GM12864 (cell line): Measurements from ENCODE around the gene CDH13.

Source experiments
- DNase-seq: peaks from one replicate; pipeline ENCODE4 v3.0.0-alpha.2; 2011; ENCODE audit warnings: low read depth
- H3K4me3 ChIP-seq: 2 replicates; pipeline ENCODE4 v1.5.1; 2011; ENCODE audit warnings: mild to moderate bottlenecking, low read depth, low read length, control low read depth
- TF ChIP-seq, protein P1 (sequence below): IDR thresholded peaks from 2 replicates; pipeline ENCODE4 v1.5.1; 2011; ENCODE audit warnings: low read depth, mild to moderate bottlenecking, moderate library complexity, low read length, control low read depth, inconsistent platforms; ENCODE audit errors: missing control alignments

The CDH13 gene

DNA sequence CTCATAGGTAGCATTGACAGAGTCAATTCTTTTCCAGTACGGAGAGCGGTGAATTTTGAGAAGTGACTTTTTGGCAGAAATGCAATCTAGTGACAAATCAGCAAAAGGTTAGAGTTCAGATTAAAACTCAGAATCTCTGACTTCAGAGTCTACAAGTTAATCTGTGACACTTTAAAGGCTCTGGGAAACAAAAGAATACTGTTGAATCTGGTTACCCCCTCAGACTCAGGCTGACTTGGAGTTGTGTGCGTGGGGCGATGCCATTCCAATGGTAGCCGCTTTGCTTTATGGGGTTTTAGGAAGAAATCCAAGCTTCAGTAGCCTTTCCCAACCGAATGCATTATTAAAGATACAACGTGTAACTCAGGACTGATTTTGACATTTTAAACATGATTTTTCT, 118.2 kb downstream of the CDH13 start:
- TF ChIP-seq, protein P1, sequence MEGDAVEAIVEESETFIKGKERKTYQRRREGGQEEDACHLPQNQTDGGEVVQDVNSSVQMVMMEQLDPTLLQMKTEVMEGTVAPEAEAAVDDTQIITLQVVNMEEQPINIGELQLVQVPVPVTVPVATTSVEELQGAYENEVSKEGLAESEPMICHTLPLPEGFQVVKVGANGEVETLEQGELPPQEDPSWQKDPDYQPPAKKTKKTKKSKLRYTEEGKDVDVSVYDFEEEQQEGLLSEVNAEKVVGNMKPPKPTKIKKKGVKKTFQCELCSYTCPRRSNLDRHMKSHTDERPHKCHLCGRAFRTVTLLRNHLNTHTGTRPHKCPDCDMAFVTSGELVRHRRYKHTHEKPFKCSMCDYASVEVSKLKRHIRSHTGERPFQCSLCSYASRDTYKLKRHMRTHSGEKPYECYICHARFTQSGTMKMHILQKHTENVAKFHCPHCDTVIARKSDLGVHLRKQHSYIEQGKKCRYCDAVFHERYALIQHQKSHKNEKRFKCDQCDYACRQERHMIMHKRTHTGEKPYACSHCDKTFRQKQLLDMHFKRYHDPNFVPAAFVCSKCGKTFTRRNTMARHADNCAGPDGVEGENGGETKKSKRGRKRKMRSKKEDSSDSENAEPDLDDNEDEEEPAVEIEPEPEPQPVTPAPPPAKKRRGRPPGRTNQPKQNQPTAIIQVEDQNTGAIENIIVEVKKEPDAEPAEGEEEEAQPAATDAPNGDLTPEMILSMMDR = no peak
- no peak for DNase-seq
- no peak overlapping the region for H3K4me3 ChIP-seq

GRCh38 chr16:82748026-82748425, 121.3 kb downstream of the CDH13 start:
- no peak overlapping the region for H3K4me3 ChIP-seq
- no peak for DNase-seq
- TF ChIP-seq, protein P1 = no peak

- TF ChIP-seq, protein P1 = no peak
- no peak overlapping the region for H3K4me3 ChIP-seq
- DNase-seq = no peak
Measured at GRCh38 chr16:82750068-82750467, 123.3 kb downstream of the CDH13 start.

- no peak for DNase-seq
- TF ChIP-seq, protein P1 = no peak
Measured at GRCh38 chr16:82751020-82751419, 124.3 kb downstream of the CDH13 start.

GRCh38 chr16:82752172-82752571, 125.4 kb downstream of the CDH13 start:
- TF ChIP-seq, protein P1 = no peak

More at GRCh38 chr16:82751020-82751419, 124.3 kb downstream of the CDH13 start:
- H3K4me3 ChIP-seq = no peak overlapping the region

DNA sequence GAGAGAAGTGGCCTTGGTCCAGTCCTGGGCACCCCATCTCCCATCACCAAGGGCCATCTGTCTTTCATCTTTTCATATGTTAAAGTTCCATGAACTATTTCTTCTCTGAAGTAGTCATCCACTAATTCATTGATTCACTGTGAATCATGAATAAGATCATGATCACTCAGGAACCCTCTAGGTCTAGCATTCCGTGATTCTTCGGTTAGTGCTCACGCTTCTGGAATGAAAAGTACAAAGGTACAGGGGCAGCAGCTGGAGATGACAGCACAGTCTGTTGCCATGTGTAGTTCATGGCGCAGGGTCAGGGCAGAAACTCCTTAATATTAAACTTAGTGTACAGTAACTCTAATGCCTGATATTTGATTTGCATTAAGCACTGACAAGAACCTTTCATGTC, 127.1 kb downstream of the CDH13 start:
- DNase-seq = no peak
- no peak overlapping the region for H3K4me3 ChIP-seq
- TF ChIP-seq, protein P1 = no peak

More at GRCh38 chr16:82752172-82752571, 125.4 kb downstream of the CDH13 start:
- no peak for DNase-seq
- H3K4me3 ChIP-seq = no peak overlapping the region

DNA sequence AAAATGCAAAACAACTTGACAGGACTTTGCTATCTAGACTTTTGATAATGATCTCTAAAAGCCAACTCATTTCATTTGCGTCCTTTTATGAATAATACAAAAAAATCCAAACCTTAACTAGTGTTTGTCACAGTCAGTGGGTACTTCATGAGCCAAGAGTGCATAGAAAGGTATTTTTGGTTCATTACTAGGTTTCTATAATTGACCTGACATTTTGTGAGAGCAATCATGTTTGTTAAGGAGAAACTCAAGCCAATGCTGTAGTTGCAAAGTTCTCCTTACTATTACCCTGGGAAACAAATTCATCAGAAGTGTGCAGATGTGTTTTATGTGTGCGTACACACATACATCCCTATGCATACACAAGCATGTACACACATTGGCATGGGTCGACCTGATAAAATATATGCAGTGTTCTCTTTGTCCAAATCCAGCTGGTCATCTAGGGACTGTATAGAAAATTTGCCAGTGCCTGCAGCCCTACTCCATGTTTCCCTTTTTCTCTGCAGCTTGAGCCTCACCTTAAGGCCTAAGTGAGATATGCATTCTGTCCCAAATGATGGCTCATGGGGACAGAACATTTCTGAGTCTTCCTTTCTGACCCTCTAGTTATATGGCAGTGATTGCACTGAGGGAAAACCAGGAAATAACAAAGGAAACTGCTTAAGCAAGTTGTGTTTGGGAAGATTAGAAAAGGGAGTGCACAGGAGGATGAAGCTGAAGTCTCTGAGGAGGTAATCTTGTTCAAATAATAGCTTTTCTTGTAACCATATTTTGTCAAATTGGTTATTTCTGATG, 128.1 kb downstream of the CDH13 start:
- TF ChIP-seq, protein P1 = no peak
- no peak overlapping the region for H3K4me3 ChIP-seq
- DNase-seq = no peak
